ENCODE measurements around the gene VSTM1. TPM values are rescaled to one million over a fixed set of nuclear protein-coding genes. Genes with fewer than 3 reads are reported as not detected.

The VSTM1 gene
- total RNA-seq, 1 donor from 2014 or later: not detected

DNA sequence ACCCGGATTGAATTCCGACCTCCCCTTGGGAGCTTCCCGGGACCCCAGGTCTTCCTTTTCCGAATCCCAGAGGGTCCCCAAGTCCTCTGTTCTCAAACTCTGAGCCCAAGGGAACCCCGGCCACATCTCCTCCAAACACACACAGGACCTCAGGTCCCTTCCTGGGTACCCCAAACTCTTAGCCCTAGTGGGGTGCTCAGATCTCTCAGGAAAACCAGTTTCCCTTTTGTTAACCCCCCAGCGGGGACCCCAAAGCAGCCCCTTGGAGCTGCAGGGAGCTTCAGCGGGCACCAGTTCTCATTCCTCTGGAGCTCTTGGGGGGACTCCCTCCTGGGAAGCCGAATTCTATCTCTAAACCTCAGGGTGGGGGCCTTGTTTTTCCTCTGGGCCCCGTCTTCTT, 71.5 kb downstream of the VSTM1 start:
- no peaks in the 10 kb centered on the region for H3K36me3 Mint-ChIP-seq (ENCODE audit: low read depth)
- DNase-seq (ENCODE audit: low spot score): no peak
- no peak overlapping the region for H3K27ac Mint-ChIP-seq (ENCODE audit: unreplicated experiment)
- peaks cover 32% of the 10 kb centered on the region for H3K27me3 Mint-ChIP-seq (ENCODE audit: low read depth)
- peaks cover 4% of the 10 kb centered on the region for H3K4me1 Mint-ChIP-seq (ENCODE audit: low read depth)
- no peaks in the 10 kb centered on the region for H3K9me3 Mint-ChIP-seq (ENCODE audit: low read depth)
- TF ChIP-seq CTCF (IDR thresholded peaks at IDR 0.05): no peak
- H3K4me3 Mint-ChIP-seq (ENCODE audit: unreplicated experiment): peak overlapping the region; percentile 35

DNA sequence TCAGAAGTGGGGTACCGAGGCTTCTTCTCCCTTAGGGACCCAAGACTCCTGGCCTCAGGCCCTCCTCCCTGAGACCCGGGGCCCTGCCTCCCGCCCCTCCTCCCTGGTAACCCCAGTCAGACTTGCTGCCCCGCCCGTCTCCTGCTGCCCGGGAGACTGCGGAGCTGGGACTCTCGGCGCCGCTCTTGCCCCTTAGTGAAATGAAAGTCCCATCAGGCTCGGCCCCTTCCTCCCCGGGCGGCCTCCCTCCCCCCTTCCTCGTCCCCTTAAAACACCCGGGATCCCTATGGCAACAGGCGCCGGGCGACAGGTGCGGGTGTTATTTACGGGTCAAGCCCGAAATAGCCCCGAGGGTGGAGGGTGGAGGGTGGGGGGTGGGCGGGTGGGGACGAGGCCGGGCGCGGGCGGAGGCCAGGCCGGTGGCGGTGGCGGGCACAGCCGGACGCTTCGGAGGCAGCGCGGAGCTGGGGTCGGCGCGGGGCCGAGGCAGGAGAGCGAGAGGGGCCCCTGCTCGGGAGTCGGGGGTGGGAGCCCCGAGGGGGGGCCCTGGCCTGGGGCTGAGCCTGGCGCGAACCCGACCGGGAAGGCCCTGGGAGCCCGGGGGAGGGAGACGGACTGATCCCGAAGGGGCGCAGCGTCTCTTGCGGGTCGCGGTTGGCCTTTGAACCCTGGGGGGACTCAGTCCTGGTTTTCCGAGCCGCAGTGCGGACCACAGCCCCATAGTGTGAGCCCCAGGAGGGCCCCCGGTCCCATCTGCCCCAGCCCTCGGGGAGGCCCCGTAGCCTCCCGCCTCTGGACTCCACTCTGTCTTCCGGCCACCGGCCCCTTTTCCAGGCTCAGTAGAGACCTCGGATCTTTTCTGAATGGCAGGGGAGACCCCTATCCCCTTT, 72.2 kb downstream of the VSTM1 start, which contains the start of gene CACNG6:
TSS of gene CACNG6 (plus strand) at position 414 of the 890 bp plus-strand sequence. CDS start 1,241 bp downstream, outside the sequence.
- no peak for DNase-seq (ENCODE audit: low spot score)
- H3K27me3 Mint-ChIP-seq (ENCODE audit: low read depth): peaks cover 31% of the 10 kb centered on the region
- H3K36me3 Mint-ChIP-seq (ENCODE audit: low read depth): no peaks in the 10 kb centered on the region
- H3K4me3 Mint-ChIP-seq (ENCODE audit: unreplicated experiment): peak within 1 kb of the TSS; percentile 44
- H3K27ac Mint-ChIP-seq (ENCODE audit: unreplicated experiment): no peak within 1 kb of the TSS
- no peak for TF ChIP-seq CTCF (IDR thresholded peaks at IDR 0.05)
- H3K4me1 Mint-ChIP-seq (ENCODE audit: low read depth): peaks cover 4% of the 10 kb centered on the region
- no peaks in the 10 kb centered on the region for H3K9me3 Mint-ChIP-seq (ENCODE audit: low read depth)

Other genes with a start within 250 kb of the VSTM1 start
- not detected in 3 replicates for gene NLRP12, start 239.6 kb downstream of the VSTM1 start, total RNA-seq
- 184 to 293 TPM (median 292 TPM) in 3 replicates for gene MYADM, start 196.0 kb downstream of the VSTM1 start, total RNA-seq
- gene PRKCG, start 181.7 kb downstream of the VSTM1 start, total RNA-seq: 0.15 to 0.56 TPM in 2 of 3 replicates, not detected in the other
- gene CACNG7, start 154.6 kb downstream of the VSTM1 start, total RNA-seq: not detected in 3 replicates
- gene CACNG8, start 101.0 kb downstream of the VSTM1 start, total RNA-seq: 0.05 TPM in 1 of 3 replicates, not detected in the others
- gene CACNG6, start 72.3 kb downstream of the VSTM1 start, total RNA-seq: not detected in 3 replicates
- not detected in 3 replicates for gene TARM1, start 17.5 kb upstream of the VSTM1 start, total RNA-seq
- gene OSCAR, start 36.9 kb upstream of the VSTM1 start, total RNA-seq: 0.21 to 0.48 TPM (median 0.37 TPM) in 3 replicates
- 77.4 to 93.7 TPM (median 92.1 TPM) in 3 replicates for gene NDUFA3, start 39.0 kb upstream of the VSTM1 start, total RNA-seq
- 23.3 to 28.5 TPM (median 28.0 TPM) in 3 replicates for gene TFPT, start 51.8 kb upstream of the VSTM1 start, total RNA-seq
- 45.8 to 62.5 TPM (median 45.9 TPM) in 3 replicates for gene PRPF31, start 51.9 kb upstream of the VSTM1 start, total RNA-seq
- 33.1 to 47.3 TPM (median 33.7 TPM) in 3 replicates for gene CNOT3, start 73.9 kb upstream of the VSTM1 start, total RNA-seq
- gene LENG1, start 95.8 kb upstream of the VSTM1 start, total RNA-seq: 4.4 to 6.0 TPM (median 4.5 TPM) in 3 replicates
- gene TMC4, start 109.3 kb upstream of the VSTM1 start, total RNA-seq: 0.73 to 3.7 TPM (median 3.2 TPM) in 3 replicates
- gene MBOAT7, start 125.7 kb upstream of the VSTM1 start, total RNA-seq: 71.4 to 83.8 TPM (median 76.6 TPM) in 3 replicates
- gene TSEN34, start 127.4 kb upstream of the VSTM1 start, total RNA-seq: 39.6 to 46.2 TPM (median 40.5 TPM) in 3 replicates
- gene RPS9, start 137.0 kb upstream of the VSTM1 start, total RNA-seq: 689 to 819 TPM (median 699 TPM) in 3 replicates
- gene LILRB3, start 159.1 kb upstream of the VSTM1 start, total RNA-seq: not detected in 3 replicates
- gene LILRA6, start 178.9 kb upstream of the VSTM1 start, total RNA-seq: not detected in 3 replicates
- gene LILRB5, start 193.4 kb upstream of the VSTM1 start, total RNA-seq: not detected in 3 replicates
- gene LILRB2, start 217.2 kb upstream of the VSTM1 start, total RNA-seq: not detected in 3 replicates
- gene LILRA5, start 249.3 kb upstream of the VSTM1 start, total RNA-seq: not detected in 3 replicates